ENCODE data around the gene ZNF800.

Gene ZNF800

GRCh38 chr7:127365957-127366315 lies 26.6 kb downstream of the ZNF800 start:
- no peak for TF ChIP-seq CTCF (conservative IDR thresholded peaks at IDR 0.05; ENCODE audit: control insufficient read depth, insufficient read depth, low read depth, low read length)
- DNase-seq (ENCODE audit: low read depth): no peak
- no peak overlapping the region for H3K4me3 ChIP-seq (ENCODE audit: control insufficient read depth, low read depth, low read length)

- no peak overlapping the region for H3K4me3 ChIP-seq (ENCODE audit: control insufficient read depth, low read depth, low read length)
- TF ChIP-seq CTCF (conservative IDR thresholded peaks at IDR 0.05; ENCODE audit: control insufficient read depth, insufficient read depth, low read depth, low read length): no peak
- no peak for DNase-seq (ENCODE audit: low read depth)
Measured at GRCh38 chr7:127365164-127365956, 27.1 kb downstream of the ZNF800 start.

- H3K4me3 ChIP-seq (ENCODE audit: control insufficient read depth, low read depth, low read length): no peak overlapping the region
- no peak for TF ChIP-seq CTCF (conservative IDR thresholded peaks at IDR 0.05; ENCODE audit: control insufficient read depth, insufficient read depth, low read depth, low read length)
- DNase-seq (ENCODE audit: low read depth): no peak
Measured at GRCh38 chr7:127362364-127363027, 30.0 kb downstream of the ZNF800 start.

GRCh38 chr7:127361736-127362135 lies 30.8 kb downstream of the ZNF800 start:
- no peak for DNase-seq (ENCODE audit: low read depth)
- H3K4me3 ChIP-seq (ENCODE audit: control insufficient read depth, low read depth, low read length): no peak overlapping the region
- no peak for TF ChIP-seq CTCF (conservative IDR thresholded peaks at IDR 0.05; ENCODE audit: control insufficient read depth, insufficient read depth, low read depth, low read length)

- no peak for DNase-seq (ENCODE audit: low read depth)
- TF ChIP-seq CTCF (conservative IDR thresholded peaks at IDR 0.05; ENCODE audit: control insufficient read depth, insufficient read depth, low read depth, low read length): no peak
Measured at GRCh38 chr7:127359011-127359410, 33.5 kb downstream of the ZNF800 start.

GRCh38 chr7:127353897-127354296 lies 38.6 kb downstream of the ZNF800 start:
- TF ChIP-seq CTCF (conservative IDR thresholded peaks at IDR 0.05; ENCODE audit: control insufficient read depth, insufficient read depth, low read depth, low read length): no peak
- no peak overlapping the region for H3K4me3 ChIP-seq (ENCODE audit: control insufficient read depth, low read depth, low read length)
- DNase-seq (ENCODE audit: low read depth): no peak

More at GRCh38 chr7:127359011-127359410, 33.5 kb downstream of the ZNF800 start:
- H3K4me3 ChIP-seq (ENCODE audit: control insufficient read depth, low read depth, low read length): no peak overlapping the region

All from fibroblast of mammary gland (primary cell).